GM12892 (cell line): Measurements from ENCODE around the gene NUB1.

Source experiments
- POLR2A ChIP-seq: IDR thresholded peaks from 2 replicates; pipeline ENCODE4 v1.6.1; 2011; ENCODE audit warnings: low read depth, low read length, control low read depth
- POLR2AphosphoS5 ChIP-seq: IDR thresholded peaks from 2 replicates; pipeline ENCODE4 v1.6.1; 2011; ENCODE audit warnings: low read depth, low read length, control low read depth

- TF ChIP-seq POLR2A, result no peak
- TF ChIP-seq POLR2AphosphoS5, result no peak
Observed at GRCh38 chr7:151338809-151339208, 2.8 kb upstream of the NUB1 start.
